Upper lobe of right lung (tissue), 1 donor: Measurements from ENCODE around the gene CUX1. TPM values are rescaled to one million over a fixed set of nuclear protein-coding genes. Genes with fewer than 3 reads are reported as not detected.

Experiments used
- ATAC-seq: fragments of 200-7000 bp; cut with Tn5 transposase; one replicate; pipeline ENCODE4 v1.9.1; 2020; ENCODE audit warnings: mild to moderate bottlenecking, moderate library complexity
- DNase-seq: peaks from one replicate; pipeline ENCODE4 v3.0.0-alpha.2; 2020
- H3K27ac ChIP-seq: fragments of 200-600 bp; one replicate; pipeline ENCODE4 v1.8.0; 2022
- H3K27me3 ChIP-seq: fragments of 200-600 bp; one replicate; pipeline ENCODE4 v1.8.0; 2022; ENCODE audit warnings: mild to moderate bottlenecking
- H3K36me3 ChIP-seq: fragments of 200-600 bp; one replicate; pipeline ENCODE4 v1.8.0; 2022
- H3K4me1 ChIP-seq: fragments of 200-600 bp; one replicate; pipeline ENCODE4 v1.8.0; 2022
- H3K4me3 ChIP-seq: fragments of 200-600 bp; one replicate; pipeline ENCODE4 v1.8.0; 2022; ENCODE audit warnings: mild to moderate bottlenecking
- H3K9me3 ChIP-seq: fragments of 200-600 bp; one replicate; pipeline ENCODE4 v1.8.0; 2022
- intact Hi-C: fragments of 100-400 bp; cut with DNase I; formaldehyde crosslinking; loops from one replicate; pipeline ENCODE4 v1.11.0; 2022
- total RNA-seq: library from RNA; stranded (reverse); fragmentation: NEBNext Ultra II Directional; extraction: Animal tissue kit (Norgen Biotek cat#: 25700); gene quantifications from one replicate; pipeline ENCODE4 v1.2.1, GENCODE V29; 2021
- TF ChIP-seq, protein P1 (sequence below): fragments of 200-600 bp; IDR thresholded peaks from one replicate; pipeline ENCODE4 v1.8.0; 2022; ENCODE audit warnings: antibody characterized with exemption
- donor health status: DM: no; HTN: yes; CAD: no; lungs with severe emphysema.

Gene CUX1
- total RNA-seq, 1 donor from 2014 or later = 132 TPM

DNA sequence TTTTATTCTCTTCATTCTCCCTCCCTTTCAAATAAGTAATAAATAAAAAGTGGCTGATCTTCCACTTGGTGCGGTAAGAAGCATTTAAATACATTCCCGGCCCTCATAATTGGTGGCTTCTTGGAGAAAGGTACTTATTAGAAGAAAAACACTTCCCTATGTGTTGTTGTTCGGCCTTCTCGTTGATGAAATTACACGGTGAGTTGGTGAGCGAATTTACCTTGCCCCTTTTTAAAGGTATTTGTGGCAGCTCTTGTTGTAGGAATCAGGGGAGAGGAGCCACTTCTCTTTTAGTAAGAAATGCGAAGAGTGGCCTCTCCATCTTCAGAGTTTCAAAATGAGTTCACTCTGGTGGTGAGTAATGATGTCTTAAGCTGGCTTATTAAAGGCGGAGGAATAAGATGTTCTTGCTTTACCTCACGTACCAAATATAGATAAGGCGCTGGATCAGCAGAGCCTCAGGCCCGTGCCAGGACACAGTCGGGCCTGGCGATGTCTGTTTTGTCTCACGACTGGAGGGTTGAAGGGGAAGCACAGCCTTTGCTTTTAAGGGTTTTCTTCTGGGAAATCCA is 135.9 kb downstream of the CUX1 start:
- DNase-seq (no peak), ATAC-seq (peak; percentile 82)
- Histone ChIP-seq H3K27me3 (no peaks in the 10 kb centered on the region), H3K27ac (peak overlapping the region; percentile 8), H3K9me3 (no peaks in the 10 kb centered on the region), H3K4me1 (peaks cover 23% of the 10 kb centered on the region), H3K4me3 (no peak overlapping the region), H3K36me3 (no peaks in the 10 kb centered on the region)
- intact Hi-C loops = no loop called here
- TF ChIP-seq, protein P1, sequence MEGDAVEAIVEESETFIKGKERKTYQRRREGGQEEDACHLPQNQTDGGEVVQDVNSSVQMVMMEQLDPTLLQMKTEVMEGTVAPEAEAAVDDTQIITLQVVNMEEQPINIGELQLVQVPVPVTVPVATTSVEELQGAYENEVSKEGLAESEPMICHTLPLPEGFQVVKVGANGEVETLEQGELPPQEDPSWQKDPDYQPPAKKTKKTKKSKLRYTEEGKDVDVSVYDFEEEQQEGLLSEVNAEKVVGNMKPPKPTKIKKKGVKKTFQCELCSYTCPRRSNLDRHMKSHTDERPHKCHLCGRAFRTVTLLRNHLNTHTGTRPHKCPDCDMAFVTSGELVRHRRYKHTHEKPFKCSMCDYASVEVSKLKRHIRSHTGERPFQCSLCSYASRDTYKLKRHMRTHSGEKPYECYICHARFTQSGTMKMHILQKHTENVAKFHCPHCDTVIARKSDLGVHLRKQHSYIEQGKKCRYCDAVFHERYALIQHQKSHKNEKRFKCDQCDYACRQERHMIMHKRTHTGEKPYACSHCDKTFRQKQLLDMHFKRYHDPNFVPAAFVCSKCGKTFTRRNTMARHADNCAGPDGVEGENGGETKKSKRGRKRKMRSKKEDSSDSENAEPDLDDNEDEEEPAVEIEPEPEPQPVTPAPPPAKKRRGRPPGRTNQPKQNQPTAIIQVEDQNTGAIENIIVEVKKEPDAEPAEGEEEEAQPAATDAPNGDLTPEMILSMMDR = no peak

- no peak overlapping the region for H3K27ac ChIP-seq
- ATAC-seq (no peak), DNase-seq (no peak)
- TF ChIP-seq, protein P1 = no peak
- no peaks in the 10 kb centered on the region for H3K27me3 ChIP-seq
- peaks cover 23% of the 10 kb centered on the region for H3K4me1 ChIP-seq
- intact Hi-C loops = no loop called here
- H3K9me3 ChIP-seq = no peaks in the 10 kb centered on the region
- no peak overlapping the region for H3K4me3 ChIP-seq
- no peaks in the 10 kb centered on the region for H3K36me3 ChIP-seq
Observed at GRCh38 chr7:101954499-101954898, 137.1 kb downstream of the CUX1 start.

DNA sequence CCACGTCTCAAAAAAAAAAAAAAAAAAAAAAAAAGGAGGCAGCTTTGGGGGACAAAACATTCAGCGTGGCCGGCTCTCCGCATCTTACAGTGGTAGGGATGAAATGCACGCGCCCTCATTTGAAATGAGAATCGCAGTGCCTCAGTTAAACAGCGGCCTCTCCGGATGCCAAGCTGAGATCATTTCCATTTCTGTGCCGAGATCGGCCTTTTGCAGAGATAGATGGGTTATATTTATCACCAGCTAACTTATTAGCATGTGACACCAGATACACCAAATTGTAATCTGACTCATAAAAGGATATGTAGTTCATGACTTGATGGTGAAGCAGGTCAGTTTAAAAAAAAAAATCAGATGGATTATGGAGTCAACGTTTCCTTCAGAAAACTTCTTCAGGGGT is 138.7 kb downstream of the CUX1 start:
- intact Hi-C loops = no loop called here
- Histone ChIP-seq H3K4me1 (peaks cover 23% of the 10 kb centered on the region), H3K27ac (no peak overlapping the region), H3K27me3 (no peaks in the 10 kb centered on the region), H3K36me3 (no peaks in the 10 kb centered on the region), H3K4me3 (no peak overlapping the region), H3K9me3 (no peaks in the 10 kb centered on the region)
- TF ChIP-seq, protein P1 = no peak
- DNase-seq = no peak
- ATAC-seq = no peak

DNA sequence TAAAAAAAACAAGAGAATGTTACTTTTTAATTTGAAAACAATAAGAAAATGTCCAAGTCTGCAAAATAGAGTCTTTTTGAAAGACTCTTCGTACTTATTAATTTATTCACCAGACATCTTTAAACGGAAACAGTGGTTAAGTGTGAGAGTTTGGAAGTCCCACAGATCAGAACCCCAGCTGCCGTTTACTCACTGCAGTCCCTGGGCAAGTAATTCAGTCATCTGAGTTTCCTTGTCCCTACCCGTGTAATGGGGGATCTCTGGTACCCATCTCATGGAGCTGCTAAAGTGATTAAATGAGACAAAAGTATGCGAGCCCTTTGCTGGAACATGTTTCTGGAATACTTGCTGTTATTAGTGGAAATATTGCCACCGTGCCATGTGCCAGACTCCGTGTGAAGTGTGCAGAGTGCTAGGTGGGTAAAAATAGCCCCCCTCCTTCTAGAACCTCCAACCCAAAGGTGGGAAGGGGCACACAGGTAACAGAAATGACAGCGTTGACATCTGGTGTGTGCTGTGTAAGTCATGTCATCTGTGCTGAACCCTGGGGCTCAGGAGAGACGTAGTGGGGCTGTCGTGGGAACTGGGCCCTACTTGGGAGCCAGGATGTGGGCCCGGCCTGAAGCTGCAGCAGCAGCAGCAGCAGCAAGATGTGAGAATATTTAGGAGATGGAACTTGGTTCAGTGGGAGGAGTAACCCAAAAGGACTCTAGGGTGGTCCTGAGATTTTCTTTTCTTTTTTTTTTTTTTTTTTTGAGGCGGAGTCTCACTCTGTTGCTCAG is 140.5 kb downstream of the CUX1 start:
- TF ChIP-seq, protein P1 = no peak
- H3K9me3 ChIP-seq = no peaks in the 10 kb centered on the region
- ATAC-seq = no peak

DNA sequence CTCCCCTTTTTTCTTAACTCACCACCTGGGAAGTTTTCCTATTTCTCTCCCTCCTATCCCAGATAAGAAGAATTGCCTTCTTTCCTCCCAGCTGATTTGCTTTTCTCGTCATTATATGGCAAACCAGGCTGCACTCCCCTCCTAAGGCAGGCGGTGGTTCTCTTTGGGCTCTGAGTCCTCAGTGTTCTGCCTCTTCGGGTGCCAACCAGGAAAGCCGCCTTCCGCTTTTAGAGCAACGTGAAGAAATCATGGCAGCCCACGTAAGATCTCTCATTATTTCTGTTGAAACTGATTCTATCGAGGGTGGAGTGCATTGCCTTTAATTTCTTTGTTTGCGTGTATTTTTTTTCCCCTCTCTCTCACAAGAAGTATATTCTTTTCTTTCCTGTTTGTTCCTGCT is 141.9 kb downstream of the CUX1 start:
- Histone ChIP-seq H3K27ac (no peak overlapping the region), H3K27me3 (no peaks in the 10 kb centered on the region), H3K9me3 (no peaks in the 10 kb centered on the region), H3K4me1 (peaks cover 4% of the 10 kb centered on the region), H3K36me3 (no peaks in the 10 kb centered on the region), H3K4me3 (no peak overlapping the region)
- ATAC-seq (no peak), DNase-seq (no peak)
- intact Hi-C loops = no loop called here
- TF ChIP-seq, protein P1 = no peak

More for the DNA sequence above, 140.5 kb downstream of the CUX1 start:
- H3K27me3 ChIP-seq = no peaks in the 10 kb centered on the region
- no peak overlapping the region for H3K4me3 ChIP-seq
- no peak overlapping the region for H3K27ac ChIP-seq
- H3K4me1 ChIP-seq = peaks cover 18% of the 10 kb centered on the region
- intact Hi-C loops = no loop called here
- no peak for DNase-seq
- no peaks in the 10 kb centered on the region for H3K36me3 ChIP-seq
